HCT116 (cell line): Measurements from ENCODE around the gene DOCK4. TPM values are rescaled to one million over a fixed set of nuclear protein-coding genes. Genes with fewer than 3 reads are reported as not detected.

Source experiments
- ATAC-seq: fragments of 200-7000 bp; cut with Tn5 transposase; 2 replicates; pipeline ENCODE4 v1.9.1; 2020; ENCODE audit warnings: mild to moderate bottlenecking, moderate library complexity
- BruUV-seq: library from RNA; stranded (reverse); fragments of 400-500 nt; replicated peaks from 2 replicates; lab custom pipeline; 2021; lab: Mats Ljungman, UMichigan
- CTCF ChIA-PET: fragments of 300-600 bp; sonication (Branson Sonifier 250); formaldehyde crosslinking; loops from one replicate; lab custom pipeline; 2021; ENCODE audit warnings: antibody characterized with exemption; lab: Charles Lee
- POLR2A ChIA-PET: fragments of 300-600, 350-600 bp; sonication (Branson Sonifier 250); formaldehyde crosslinking; loops from one replicate; lab custom pipeline; 2021; ENCODE audit warnings: antibody characterized with exemption; lab: Charles Lee
- RAD21 ChIA-PET, 2 experiments: fragments of 300-600 bp; sonication (Branson Sonifier 250); formaldehyde crosslinking; loops; one replicate each; lab custom pipeline; 2023; ENCODE audit warnings: low total read pairs in 2 of 2; ENCODE audit not compliant: uncharacterized antibody in 2 of 2, unreplicated experiment in 2 of 2, low non-redundant PET in 1 of 2; lab: Charles Lee
- DNase-seq: peaks from one replicate; pipeline ENCODE4 v3.0.0-alpha.2; 2010; ENCODE audit warnings: low read depth, low spot score
- H2AFZ ChIP-seq: fragments of 200-600 bp; shearing (Covaris generic), sonication (generic); 2 replicates; pipeline ENCODE4 v1.6.1; 2017; ENCODE audit warnings: low read depth, mixed run types, mixed read lengths, antibody characterized with exemption, low read length; ENCODE audit not compliant: poor library complexity, severe bottlenecking
- H3K27ac ChIP-seq: 2 replicates; pipeline ENCODE4 v1.5.1; 2012; ENCODE audit warnings: low read depth, low read length
- H3K27me3 ChIP-seq: fragments of 200-600 bp; sonication (generic); 2 replicates; pipeline ENCODE4 v1.6.1; 2016; ENCODE audit warnings: mixed run types, low read length, mixed read lengths; ENCODE audit not compliant: insufficient read depth
- H3K36me3 ChIP-seq, 2 experiments: fragments of 200-500 bp in 1 of 2; fragments of 200-600 bp in 1 of 2; sonication (Bioruptor generic) in 1 of 2; sonication (generic) in 1 of 2; 2 replicates each; pipeline versions ENCODE4 v1.5.1 to v1.6.1; 2014 to 2016; ENCODE audit warnings: low read length in 2 of 2, inconsistent platforms in 1 of 2, mixed read lengths in 1 of 2, mixed run types in 1 of 2; ENCODE audit not compliant: insufficient read depth in 2 of 2, control insufficient read depth in 1 of 2
- H3K4me1 ChIP-seq, 2 experiments: fragments of 200-600 bp in 1 of 2; sonication (generic) in 1 of 2; 2 replicates each; pipeline versions ENCODE4 v1.5.1 to v1.6.1; 2012 to 2017; ENCODE audit warnings: low read length in 2 of 2, inconsistent platforms in 1 of 2, mild to moderate bottlenecking in 1 of 2, mixed read lengths in 1 of 2, mixed run types in 1 of 2, moderate library complexity in 1 of 2; ENCODE audit not compliant: insufficient read depth in 2 of 2, control insufficient read depth in 1 of 2
- H3K4me2 ChIP-seq: fragments of 200-600 bp; sonication (generic); 2 replicates; pipeline ENCODE4 v1.6.1; 2017; ENCODE audit warnings: mixed run types, low read length, mixed read lengths
- H3K4me3 ChIP-seq, 2 experiments: fragments of 200-600 bp in 1 of 2; sonication (generic) in 1 of 2; replicated peaks in 1 of 2; 2 replicates each; pipeline ENCODE4 v1.5.1; 2011 to 2016; ENCODE audit warnings: low read length in 2 of 2, control low read depth in 1 of 2, low read depth in 1 of 2, mild to moderate bottlenecking in 1 of 2, mixed read lengths in 1 of 2, mixed run types in 1 of 2
- H3K79me2 ChIP-seq: fragments of 200-600 bp; sonication (generic); 2 replicates; pipeline ENCODE4 v1.6.1; 2017; ENCODE audit warnings: mild to moderate bottlenecking, mixed run types, low read length, moderate library complexity, mixed read lengths; ENCODE audit not compliant: insufficient read depth
- H3K9ac ChIP-seq: fragments of 200-600 bp; sonication (generic); 2 replicates; pipeline ENCODE4 v1.6.1; 2016; ENCODE audit warnings: low read length, mixed read lengths
- H3K9me2 ChIP-seq: fragments of 200-600 bp; sonication (generic), shearing (Covaris generic); 2 replicates; pipeline ENCODE4 v1.6.1; 2017; ENCODE audit warnings: mixed run types, mild to moderate bottlenecking, moderate library complexity; ENCODE audit not compliant: insufficient read depth
- H3K9me3 ChIP-seq, 2 experiments: fragments of 200-500 bp in 1 of 2; fragments of 200-600 bp in 1 of 2; sonication (Bioruptor generic) in 1 of 2; sonication (generic) in 1 of 2; 2 replicates each; pipeline ENCODE4 v1.6.1; 2014 to 2017; ENCODE audit warnings: low read length in 2 of 2, mixed read lengths in 2 of 2, inconsistent platforms in 1 of 2, low read depth in 1 of 2, mild to moderate bottlenecking in 1 of 2, mixed run types in 1 of 2, moderate library complexity in 1 of 2; ENCODE audit not compliant: control insufficient read depth in 1 of 2, insufficient read depth in 1 of 2
- H4K20me1 ChIP-seq: fragments of 200-600 bp; sonication (generic), shearing (Covaris generic); 2 replicates; pipeline ENCODE4 v1.6.1; 2017; ENCODE audit warnings: mixed run types, mild to moderate bottlenecking, moderate library complexity; ENCODE audit not compliant: insufficient read depth
- ATF3 ChIP-seq: IDR thresholded peaks from 2 replicates; pipeline ENCODE4 v1.6.1; 2012
- CBX3 ChIP-seq: IDR thresholded peaks from 2 replicates; pipeline ENCODE4 v1.6.1; 2012; ENCODE audit warnings: low read depth
- EZH2 ChIP-seq: fragments of 200-600 bp; sonication (generic); IDR thresholded peaks from 2 replicates; pipeline ENCODE4 v1.6.1; 2017; ENCODE audit warnings: antibody characterized with exemption, mixed run types
- FOSL1 ChIP-seq: IDR thresholded peaks from 2 replicates; pipeline ENCODE4 v1.6.1; 2012; ENCODE audit warnings: low read depth
- JUND ChIP-seq: IDR thresholded peaks from 2 replicates; pipeline ENCODE4 v1.6.1; 2012
- POLR2AphosphoS5 ChIP-seq: IDR thresholded peaks from 2 replicates; pipeline ENCODE4 v1.6.1; 2011; ENCODE audit warnings: mild to moderate bottlenecking, low read depth, low read length, moderate library complexity
- REST ChIP-seq: IDR thresholded peaks from 2 replicates; pipeline ENCODE4 v1.6.1; 2012; ENCODE audit warnings: low read depth
- TCF7L2 ChIP-seq: IDR thresholded peaks from 2 replicates; pipeline ENCODE4 v1.7.0; 2011; ENCODE audit warnings: borderline replicate concordance, inconsistent platforms; ENCODE audit not compliant: insufficient read depth, insufficient read length; ENCODE audit errors: extremely low read depth
- YY1 ChIP-seq: IDR thresholded peaks from 2 replicates; pipeline ENCODE4 v1.6.1; 2011; ENCODE audit warnings: low read length, low read depth, moderate library complexity, mild to moderate bottlenecking; ENCODE audit not compliant: insufficient replicate concordance; ENCODE audit errors: extremely low read depth
- ZBTB33 ChIP-seq: IDR thresholded peaks from 2 replicates; pipeline ENCODE4 v1.6.1; 2011; ENCODE audit warnings: mild to moderate bottlenecking, low read length, moderate library complexity; ENCODE audit not compliant: insufficient replicate concordance; ENCODE audit errors: extremely low read depth
- ZFX ChIP-seq: fragments of 450-650 bp; IDR thresholded peaks from 2 replicates; pipeline ENCODE4 v1.6.1; 2017
- intact Hi-C: fragments of 100-400 bp; cut with micrococcal nuclease; formaldehyde crosslinking; loops from 2 replicates; pipeline ENCODE4 v1.10.0; 2022
- total RNA-seq: library from RNA; stranded (reverse); gene quantifications from one replicate; pipeline ENCODE4 v1.2.1, GENCODE V29; 2021; ENCODE audit not compliant: unreplicated experiment

The DOCK4 gene
- total RNA-seq, 1 experiment from 2014 or later, result 2.2 TPM

- no peaks in the 10 kb centered on the region for H3K36me3 ChIP-seq
- H3K9ac ChIP-seq, result no peak overlapping the region
- H4K20me1 ChIP-seq, result no peaks in the 10 kb centered on the region
- no peaks in the 10 kb centered on the region for H3K9me2 ChIP-seq
- H3K79me2 ChIP-seq, result no peaks in the 10 kb centered on the region
- no peak overlapping the region for H3K4me3 ChIP-seq
- DNase-seq (no peak), ATAC-seq (no peak)
- no peak overlapping the region for H2AFZ ChIP-seq
- TF ChIP-seq JUND, result no peak
- no peak for TF ChIP-seq EZH2
- no peak for TF ChIP-seq ATF3
- no peak for TF ChIP-seq CBX3
- TF ChIP-seq ZBTB33, result no peak
- no peak for TF ChIP-seq POLR2AphosphoS5
- TF ChIP-seq, all 23 proteins: peak for 0
- Histone ChIP-seq H3K27ac (no peak overlapping the region), H3K4me1 (no peaks in the 10 kb centered on the region), H3K9me3 (no peaks in the 10 kb centered on the region), H3K4me2 (no peak overlapping the region), H3K27me3 (no peaks in the 10 kb centered on the region)
- ChIA-PET RAD21 (no interaction called here), CTCF (interaction anchor here (0.7 to 1.1 kb wide), 2 partner anchors 99 to 617 kb away, joined by 3 read pairs; no protein-coding TSS in a partner anchor), POLR2A (no interaction called here)
- no TSS peak for BruUV-seq
- intact Hi-C loops, result no loop called here
These were observed 449.5 kb downstream of the DOCK4 start for GRCh38 chr7:111756687-111757178.

- Histone ChIP-seq H3K9ac (no peak overlapping the region), H2AFZ (no peak overlapping the region), H3K9me3 (no peaks in the 10 kb centered on the region), H3K9me2 (no peaks in the 10 kb centered on the region), H3K4me1 (no peaks in the 10 kb centered on the region), H3K27ac (no peak overlapping the region), H3K36me3 (no peaks in the 10 kb centered on the region), H4K20me1 (no peaks in the 10 kb centered on the region), H3K27me3 (no peaks in the 10 kb centered on the region), H3K79me2 (no peaks in the 10 kb centered on the region), H3K4me2 (no peak overlapping the region), H3K4me3 (no peak overlapping the region)
- BruUV-seq, result no TSS peak
- ChIA-PET RAD21 (no interaction called here), CTCF (no interaction called here), POLR2A (interaction anchor here (0.6 kb wide), 1 partner anchor 419 kb away, joined by 4 read pairs; no protein-coding TSS in a partner anchor)
- ATAC-seq (no peak), DNase-seq (no peak)
- intact Hi-C loops, result no loop called here
- TF ChIP-seq YY1, result no peak
- no peak for TF ChIP-seq TCF7L2
- TF ChIP-seq ZFX, result no peak
- no peak for TF ChIP-seq ZBTB33
- TF ChIP-seq FOSL1, result no peak
- TF ChIP-seq REST, result no peak
- TF ChIP-seq POLR2AphosphoS5, result no peak
- no peak for TF ChIP-seq EZH2
These were observed 450.8 kb downstream of the DOCK4 start for GRCh38 chr7:111755383-111755782.
